ENCODE results near the gene CD52.

CD52 gene

DNA sequence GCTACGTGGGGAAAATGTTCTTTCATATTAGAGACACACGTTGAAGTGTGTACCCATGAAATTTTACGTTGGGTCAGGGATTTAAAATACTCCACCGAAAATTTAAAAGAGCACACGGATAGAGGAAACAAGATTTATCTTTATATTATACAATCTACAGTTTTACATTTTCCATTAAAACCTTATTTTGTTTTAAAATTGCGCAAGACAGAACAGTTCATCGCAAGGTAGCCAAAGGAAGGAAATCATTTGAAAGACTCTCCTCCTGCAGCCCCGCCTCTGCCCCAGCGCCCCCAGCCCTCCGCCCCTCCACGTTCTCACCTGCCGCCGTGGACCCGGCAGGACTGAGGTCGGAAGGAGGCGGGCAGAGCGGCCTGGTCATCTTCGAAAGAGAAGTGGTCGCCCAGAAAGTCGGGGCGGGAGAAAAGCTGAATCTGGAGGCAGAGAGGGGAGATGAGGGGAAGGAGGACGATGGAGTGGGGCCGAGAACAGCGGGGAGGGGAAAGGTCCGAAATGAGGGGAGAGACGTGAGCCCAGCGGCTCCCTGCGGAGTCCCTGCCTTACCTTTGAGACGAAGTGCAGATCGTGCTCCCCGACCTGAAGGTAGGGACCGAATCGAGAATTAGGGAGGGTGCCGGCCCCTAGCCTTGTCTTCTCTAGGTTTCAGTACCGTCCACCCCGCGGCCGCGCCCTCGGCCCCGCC lies 18.2 kb downstream of the CD52 start:
- DNase-seq = no peak

DNA sequence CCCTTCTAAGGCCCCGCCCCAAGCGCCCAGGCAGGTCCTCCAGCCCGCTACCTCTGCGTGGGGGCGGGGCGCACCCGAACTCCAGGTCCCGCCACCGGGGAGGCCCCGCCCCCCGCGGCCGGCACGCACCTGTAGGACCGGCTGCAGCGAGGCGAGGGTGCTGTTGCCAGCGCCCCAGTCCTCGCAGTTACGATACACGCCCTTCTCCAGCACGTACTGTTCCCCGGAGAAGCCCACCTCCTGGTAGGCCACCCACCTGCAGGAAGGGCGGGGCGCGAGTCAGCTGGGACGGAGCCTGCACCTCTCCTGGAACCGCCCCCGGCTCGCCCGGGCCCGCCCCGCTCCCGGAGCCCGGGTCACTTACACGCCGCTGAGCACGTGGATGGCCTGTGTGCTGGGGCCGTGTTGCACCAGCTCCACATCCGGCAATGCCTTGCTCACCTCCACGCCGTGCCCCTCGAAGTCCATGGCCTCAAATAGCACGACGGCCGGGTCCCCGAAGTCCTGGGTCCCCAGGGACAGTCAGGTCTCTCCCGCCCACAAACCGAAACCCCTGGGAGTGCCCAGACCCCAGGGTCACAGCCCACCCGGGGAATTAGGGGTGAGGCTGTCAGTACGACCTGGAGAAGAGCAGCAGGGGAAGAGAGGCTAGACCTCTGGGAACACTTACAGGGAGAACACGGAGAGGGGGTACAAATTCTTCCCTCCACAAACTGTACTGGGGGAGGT lies 18.9 kb downstream of the CD52 start:
- peak; percentile 78 for DNase-seq

DNA sequence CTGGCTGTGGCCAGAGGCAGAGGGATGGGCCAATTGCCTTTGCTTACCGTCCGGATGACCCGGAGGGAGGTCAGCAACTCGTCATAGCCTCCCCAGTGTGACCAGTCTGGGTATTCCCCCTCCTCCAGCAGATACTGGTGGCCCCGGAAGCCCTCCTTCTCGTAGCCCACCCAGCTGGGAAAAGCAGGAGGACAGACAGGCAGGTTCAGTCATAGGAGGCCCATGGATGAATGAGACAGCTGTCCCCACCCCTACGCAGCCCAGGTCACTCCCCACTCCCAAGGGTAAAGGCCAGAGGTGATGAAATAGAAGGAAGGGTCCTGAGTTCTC lies 19.4 kb downstream of the CD52 start:
- DNase-seq = no peak

DNA sequence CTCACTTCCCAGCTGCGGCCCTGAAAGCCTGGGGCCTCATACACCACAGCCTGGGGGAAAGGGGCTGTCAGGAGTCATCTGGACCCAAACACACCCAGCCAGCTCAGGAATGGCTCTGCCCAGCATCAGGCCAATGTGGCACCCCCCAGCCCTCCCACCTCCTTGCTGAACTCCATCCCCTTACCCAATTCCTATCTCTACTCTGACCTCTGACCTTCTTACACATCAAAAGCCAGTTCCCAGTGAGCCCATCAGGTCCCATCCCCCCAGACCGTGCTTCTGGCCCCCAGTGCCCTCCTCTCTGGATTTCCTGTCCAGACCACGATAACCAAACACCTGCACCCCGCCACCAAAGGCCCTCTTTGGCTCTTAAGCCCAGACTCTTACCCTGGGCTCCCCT lies 19.9 kb downstream of the CD52 start:
- DNase-seq = no peak

DNA sequence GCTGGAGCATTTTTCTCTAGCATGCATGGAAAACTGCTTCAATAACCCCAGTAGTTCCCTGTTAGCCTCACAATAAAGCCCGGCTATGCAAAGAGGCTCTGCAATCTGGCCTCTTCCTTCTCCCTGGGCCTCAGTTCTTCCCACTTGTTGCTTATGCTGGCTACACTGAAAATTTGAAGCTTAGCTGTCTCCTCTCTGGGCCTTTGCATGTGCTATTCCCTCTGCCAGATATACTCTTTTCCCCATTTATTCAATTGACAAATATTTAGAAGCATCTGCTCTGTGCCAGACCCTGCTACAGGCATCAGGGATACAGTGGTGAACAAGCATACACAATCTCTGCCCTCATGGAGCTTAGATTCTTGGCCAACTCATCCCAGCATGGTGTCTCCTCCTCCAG lies 20.9 kb downstream of the CD52 start:
- no peak for DNase-seq

GRCh38 chr1:26340047-26340481 lies 22.3 kb downstream of the CD52 start:
- no peak for DNase-seq

GRCh38 chr1:26344147-26344920 lies 26.6 kb downstream of the CD52 start:
- no peak for DNase-seq

- no peak for DNase-seq
Observed at GRCh38 chr1:26345718-26346117, 28.0 kb downstream of the CD52 start.

GRCh38 chr1:26346274-26347033 lies 28.7 kb downstream of the CD52 start:
- DNase-seq = no peak

DNA sequence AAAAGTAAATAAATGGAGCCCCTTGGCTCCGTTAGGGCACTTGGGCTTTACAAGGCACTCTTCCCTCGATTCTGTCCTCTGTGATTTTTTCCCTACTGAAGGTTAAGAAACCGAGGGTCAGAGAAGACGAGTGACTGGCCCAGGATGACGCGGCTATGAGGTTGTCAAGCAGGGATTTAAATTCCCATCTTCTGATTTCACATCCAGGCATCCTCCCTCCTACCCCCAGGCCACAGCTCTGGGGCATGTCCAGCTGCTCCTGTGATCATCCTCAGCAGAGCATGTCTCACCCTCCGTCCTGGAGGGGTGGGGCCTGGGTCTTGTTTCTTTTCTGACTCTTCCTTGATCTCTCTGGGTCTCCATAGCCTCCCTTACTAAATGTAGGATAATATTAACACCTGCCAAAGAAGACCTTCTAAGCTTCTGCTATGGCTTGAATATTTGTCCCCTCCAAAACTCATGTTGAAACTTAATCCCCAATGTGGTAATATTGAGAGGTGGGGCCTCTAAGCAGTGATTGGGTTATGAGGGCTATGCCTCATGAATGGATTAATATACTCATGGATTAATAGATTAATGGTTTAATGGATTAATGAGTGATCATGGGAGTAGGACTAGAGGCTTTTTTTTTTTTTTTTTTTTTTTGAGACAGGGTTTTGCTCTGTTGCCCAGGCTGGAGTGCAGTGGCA lies 31.6 kb downstream of the CD52 start:
- no peak for DNase-seq

GRCh38 chr1:26349877-26350244 lies 32.1 kb downstream of the CD52 start:
- no peak for DNase-seq

DNA sequence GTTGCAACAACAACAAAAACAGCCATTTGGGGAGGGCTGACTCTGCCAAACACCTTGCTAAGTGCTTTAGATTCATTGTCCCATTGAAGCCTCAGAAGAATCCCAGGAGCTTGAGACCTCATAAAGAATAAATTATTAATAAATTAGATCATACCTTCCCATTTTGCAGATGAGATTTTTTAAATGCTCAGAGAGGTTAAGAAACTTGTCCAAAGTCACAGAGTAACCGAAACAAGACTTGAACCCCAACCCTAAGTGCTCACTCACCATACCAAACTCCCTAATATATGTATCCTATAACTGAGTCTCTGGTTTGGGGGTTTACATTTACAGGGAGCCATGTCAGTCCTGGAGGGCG lies 32.6 kb downstream of the CD52 start:
- DNase-seq = no peak

DNA sequence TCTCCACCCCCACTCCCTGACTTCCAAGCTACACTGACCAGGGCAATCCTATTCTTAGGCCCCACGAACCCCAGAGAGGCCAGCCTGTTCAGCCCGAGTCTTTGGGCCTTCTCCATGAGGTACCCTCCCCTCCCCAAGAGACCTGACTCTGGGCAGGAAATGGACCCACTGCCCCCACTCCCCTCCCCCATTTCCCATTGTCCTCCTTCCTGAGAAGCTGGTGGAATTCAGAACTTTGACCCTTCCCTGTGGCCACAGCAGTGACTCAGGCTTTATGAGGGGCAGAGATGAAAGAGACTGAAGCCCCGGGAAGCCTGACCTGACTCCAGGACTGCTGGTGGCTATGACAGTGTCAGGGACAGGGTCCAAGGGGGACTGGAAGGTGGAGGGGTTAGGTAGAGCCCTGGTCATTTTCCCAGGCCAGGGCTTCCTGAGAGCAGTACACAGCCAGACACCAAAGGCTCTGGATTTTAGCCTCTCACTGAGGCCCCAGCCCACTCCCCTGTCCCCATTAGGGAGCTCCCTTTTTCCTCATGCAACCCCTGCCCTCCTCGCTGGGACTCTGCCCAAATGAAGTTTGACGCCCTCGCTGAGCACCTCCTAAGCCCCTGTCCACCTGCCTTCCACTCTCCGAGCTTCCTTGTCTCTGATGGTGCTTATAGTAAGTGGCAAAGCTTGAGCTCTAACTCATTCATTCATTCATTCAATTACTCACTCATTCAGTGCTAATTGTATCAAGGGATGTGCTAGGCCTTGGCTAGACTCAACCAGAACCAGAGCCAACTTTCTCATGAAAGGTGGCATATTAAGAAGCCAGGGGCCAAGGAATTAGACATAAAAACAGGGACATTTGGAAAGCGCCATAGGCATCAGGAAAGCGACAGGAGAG lies 33.2 kb downstream of the CD52 start:
- no peak for DNase-seq

- DNase-seq = no peak
Observed at GRCh38 chr1:26351590-26352337, 34.0 kb downstream of the CD52 start.

- DNase-seq = no peak
Observed at GRCh38 chr1:26352338-26352679, 34.6 kb downstream of the CD52 start.

- no peak for DNase-seq
Observed at GRCh38 chr1:26353210-26353859, 35.6 kb downstream of the CD52 start.

DNA sequence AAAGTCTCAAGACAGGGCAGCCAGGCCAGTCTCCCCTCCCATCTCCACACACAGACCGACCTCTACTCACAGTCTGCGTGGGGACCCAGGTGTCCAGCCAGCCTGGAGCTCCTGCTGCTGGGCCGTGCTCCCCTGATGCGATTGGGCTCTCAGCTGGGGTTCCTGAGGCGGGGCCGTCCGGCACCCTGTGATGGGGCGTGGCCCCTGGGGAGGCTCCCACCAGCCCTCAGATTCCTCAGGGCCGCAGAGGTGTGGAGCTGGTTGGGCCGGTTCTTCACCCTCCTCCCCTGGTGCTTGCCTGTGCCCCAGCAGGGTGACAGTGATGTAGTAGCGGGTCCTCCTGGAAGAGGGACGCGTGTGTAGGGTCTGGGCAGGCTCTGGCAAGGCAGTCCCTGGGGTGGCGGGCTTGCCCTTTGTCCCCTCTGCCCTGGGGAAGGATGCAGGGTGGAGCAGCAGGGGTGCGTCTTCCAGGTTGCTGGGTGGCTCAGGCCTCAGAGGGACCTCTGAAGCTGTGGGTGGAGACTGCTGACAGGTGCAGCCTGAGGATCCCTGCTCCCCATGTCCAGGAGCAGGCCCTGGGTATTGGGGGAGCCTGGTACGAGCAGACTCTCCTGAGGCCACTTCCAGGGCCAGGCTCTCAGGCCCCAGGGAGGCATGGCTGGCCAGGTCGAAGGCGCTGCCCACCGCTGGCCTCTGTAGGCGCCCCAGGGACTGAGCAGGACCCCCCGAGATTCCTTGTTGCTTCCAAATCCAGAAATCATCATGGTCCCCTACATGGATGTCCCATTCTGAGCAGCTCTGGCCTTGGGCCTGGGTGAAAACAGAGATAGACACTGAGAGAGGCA lies 36.4 kb downstream of the CD52 start, which contains the start of gene CRYBG2:
Gene CRYBG2, minus strand, starts transcription at position 155 of the 845 bp plus-strand sequence. CDS start 7,473 bp downstream, outside the sequence.
- DNase-seq = no peak

DNA sequence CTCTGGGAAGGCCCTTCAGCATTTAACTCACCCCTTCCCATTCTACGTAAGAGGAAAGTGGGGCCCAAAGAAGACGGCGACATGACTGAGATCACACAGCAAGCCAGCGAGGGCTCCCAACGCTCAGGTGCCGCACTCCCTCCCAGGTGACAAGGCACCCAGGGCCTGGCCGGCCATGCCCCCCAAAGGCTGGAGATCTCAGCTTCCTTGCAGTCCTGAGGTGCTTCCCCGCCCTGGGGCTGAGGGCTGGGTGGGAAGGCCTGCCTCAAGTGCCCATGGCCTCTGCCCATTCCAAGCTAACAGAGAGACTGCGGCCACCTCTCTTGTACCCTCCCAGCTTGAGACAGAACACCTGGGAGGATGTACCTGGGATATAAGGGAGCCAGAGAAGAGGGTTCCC lies 37.2 kb downstream of the CD52 start:
- no peak for DNase-seq

DNA sequence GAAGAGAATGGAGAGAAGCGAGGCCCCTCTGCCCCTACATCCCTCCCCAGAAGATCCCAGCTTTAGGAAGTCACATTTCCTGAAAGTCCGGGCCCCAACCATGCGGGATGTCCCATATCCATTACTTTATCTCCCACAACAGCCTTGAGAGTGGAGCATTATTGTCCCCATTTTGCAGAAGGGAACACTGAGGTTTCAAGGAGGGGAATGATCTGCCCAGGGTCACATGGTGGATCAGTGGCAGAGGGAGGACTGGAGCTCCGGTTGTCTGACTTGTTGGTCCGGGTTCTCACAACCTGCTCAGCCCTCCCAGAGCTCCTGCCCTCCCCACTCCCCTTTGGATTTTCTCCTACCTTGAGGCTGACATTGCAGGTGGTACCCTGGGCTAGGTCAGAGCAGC lies 38.3 kb downstream of the CD52 start:
- DNase-seq = no peak

Data from central memory CD4-positive, alpha-beta T cell (primary cell).